NCI-H2107 treated with DMSO at 0.1 percent for 48 hours (cell line): Measurements from ENCODE around the gene ZBED1.
A peak's percentile ranks its signal among the peaks of the same experiment; 100 is the strongest.
"Not testable (repeated sequence)": the region's sequence is repeated elsewhere in the genome, so short reads cannot be mapped to it uniquely, and the experiment has no call there.

ENCODE experiments used
- DNase-seq: peaks from one replicate; lab custom pipeline; 2025; ENCODE audit not compliant: unreplicated experiment; lab: John Stamatoyannopoulos, UW

ZBED1 gene

DNA sequence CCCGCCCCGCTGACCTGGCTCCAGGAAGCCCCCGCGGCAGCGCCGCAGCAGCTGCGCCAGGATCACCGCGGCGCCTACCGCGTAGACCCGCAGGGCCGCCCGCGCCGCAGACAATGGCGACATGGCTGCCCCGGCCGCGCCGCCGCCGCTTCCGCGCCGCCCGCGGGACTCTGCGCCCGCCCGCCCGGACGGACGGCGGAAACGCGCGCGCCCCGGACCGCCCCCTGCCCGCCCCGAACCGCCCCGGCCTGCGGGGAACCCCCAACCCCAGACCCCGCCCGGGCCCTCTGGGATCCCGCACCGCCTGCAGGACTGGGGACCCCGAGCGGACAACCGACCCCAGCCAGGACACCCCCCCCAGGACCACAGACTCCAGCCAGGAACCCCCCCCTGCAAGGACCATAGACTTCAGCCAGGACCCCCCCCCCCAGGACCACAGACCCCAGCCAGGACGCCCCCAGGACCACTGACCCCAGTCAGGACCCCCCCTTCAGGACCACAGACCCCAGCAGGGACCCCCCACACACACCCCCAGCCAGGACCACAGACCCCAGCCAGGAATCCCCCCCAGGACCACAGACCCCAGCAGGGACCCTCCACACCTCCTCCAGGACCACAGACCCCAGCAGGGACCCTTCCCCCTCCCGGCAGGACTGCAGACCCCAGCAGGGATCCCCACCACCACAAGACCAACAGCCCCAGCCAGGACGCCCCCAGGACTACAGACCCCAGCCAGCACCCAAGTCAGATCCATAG, at the start of gene ZBED1, which contains the start of gene DHRSX:
ZBED1 (minus strand) TSS at position 174 of the 756 bp plus-strand sequence. CDS start 10,257 bp downstream, outside the sequence.
DHRSX (minus strand) TSS at position 174 of the 756 bp plus-strand sequence; CDS start at position 123, 51 bp downstream.
- DNase-seq = no peak

DNA sequence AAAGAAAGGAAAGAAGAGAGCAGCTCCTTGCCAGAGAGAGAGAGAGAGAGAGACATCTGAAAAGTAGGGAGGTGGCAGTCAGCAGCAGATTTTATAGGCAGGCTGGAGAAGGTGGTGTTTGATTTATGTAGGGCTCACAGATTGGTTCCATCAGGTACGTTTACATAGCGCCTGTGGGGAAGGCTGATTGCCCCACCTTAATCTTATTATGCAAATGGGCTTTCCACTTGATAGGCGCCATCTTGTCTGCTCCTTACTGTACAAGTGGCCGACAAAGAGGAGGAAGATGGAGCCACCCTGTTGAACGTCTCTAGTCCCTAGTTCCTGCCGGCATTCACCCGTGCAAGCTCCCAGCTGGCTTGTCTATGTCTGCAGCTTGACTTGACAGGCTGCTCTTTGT, 49.1 kb upstream of the ZBED1 start:
- peak; percentile 56 for DNase-seq

DNA sequence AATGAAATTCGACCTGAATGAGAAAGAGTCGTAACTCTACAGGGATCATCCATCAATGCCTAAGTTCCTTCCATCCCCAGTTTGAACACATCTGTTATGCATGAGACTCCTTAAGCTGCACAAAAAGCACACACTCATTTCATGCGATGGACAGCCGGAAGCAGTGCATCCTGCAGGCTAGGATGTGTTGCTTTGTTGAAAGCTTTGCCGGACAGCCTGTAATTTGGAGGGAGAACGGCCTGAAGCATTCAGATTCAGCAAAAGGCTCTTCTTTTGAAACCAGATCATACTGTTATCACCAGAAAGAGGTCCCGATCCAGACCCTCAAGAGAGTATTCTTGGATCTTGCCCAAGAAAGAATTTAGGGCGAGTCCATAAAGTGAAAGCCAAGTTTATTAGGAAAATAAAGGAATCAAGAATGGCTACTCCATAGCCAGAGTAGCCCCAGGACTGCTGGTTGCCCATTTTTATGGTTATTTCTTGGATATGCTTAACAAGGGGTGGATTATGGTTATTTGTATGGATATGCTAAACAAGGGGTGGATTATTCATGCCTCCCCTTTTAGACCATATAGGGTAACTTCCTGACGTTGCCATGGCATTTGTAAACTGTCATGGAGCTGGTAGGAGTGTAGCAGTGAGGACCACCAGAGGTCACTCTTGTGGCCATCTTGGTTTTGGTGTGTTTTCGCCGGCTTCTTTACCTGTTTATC, 48.1 kb upstream of the ZBED1 start:
- no peak for DNase-seq

DNA sequence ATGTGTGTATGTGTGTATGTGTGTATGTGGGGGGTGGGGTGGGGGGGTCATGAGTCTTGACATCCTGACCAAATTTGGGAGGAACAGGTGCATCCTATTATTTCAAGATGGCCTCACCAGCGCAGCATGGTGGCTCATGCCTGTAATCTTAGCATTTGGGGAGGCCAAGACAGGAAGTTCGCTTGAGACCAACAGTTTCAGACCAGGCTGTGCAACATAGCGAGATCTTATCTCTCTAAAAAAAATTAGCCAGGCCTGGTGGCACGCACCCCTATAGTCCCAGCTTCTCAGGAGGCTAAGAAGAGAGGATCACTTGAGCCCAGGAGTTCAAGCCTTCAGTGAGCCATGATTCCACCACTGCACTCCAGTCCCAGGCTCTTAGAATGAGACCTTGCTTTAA, 47.0 kb upstream of the ZBED1 start:
- DNase-seq = no peak

DNA sequence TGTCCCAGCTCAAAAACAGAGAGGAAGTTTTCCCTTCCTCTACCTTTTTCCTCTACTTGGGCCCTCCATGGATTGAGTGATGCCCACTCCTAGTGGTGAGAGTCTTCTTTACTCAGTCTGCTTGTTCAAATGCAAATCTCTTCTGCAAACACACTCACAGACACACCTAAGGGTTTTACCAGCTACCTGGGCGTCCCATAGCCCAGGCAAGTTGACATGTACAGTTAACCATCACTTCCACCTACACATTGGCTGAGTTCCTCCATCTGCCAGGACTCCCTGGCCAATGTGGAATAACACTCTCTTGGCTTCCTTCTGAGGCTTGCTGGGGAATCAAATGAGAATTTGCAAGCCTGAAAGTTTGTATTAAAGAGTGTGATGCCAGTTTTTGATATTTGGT, 45.7 kb upstream of the ZBED1 start:
- DNase-seq = no peak

DNA sequence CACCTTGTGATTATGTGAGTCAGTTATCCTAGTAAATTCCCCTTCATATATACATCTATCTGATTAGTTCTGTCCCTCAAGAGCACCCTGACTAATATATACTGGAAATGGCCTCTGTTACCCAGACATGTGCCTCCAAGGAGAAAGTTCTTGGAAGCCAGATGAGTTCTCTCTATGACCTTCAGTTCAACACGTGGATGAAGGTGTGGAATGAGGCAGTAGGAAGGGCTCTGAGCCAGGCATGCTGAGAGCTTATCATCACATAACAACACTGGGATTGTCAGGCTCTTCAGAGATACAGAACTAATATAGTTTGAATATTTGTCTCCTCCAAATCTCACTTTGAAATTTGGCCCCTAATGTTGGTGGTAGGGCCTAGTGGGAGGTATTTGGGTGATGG, 44.4 kb upstream of the ZBED1 start:
- DNase-seq = no peak

DNA sequence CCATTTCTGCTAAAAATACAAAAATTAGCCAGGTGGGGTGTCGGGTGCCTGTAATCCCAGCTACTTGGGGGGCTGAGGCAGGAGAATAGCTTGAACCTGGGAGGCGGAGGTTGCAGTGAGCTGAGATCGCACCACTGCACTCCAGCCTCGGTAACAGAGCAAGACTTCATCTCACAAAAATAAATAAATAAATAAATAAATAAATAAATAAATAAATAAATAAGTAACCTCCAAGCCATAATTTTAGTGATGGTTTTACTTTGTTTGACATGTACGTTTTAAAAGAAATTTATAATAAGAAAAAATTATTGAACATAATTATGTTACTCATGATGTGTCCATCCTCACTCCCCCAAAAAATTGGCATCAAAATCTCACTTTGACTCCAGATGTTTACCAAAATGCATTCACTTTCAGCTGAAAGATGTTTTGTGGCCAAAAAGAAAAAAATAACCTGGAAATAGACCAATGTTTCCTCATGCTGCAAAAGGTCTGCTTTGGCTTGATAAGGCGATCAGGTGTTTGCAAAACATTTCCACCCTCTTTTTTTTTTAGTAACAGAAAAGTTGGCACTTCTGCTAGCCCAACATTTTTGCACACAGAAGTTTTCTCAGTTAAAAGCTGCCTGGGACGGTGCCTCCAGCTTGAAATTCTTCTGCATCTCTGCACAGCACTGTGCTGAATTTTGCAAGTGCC, 42.2 kb upstream of the ZBED1 start:
- DNase-seq = no peak

DNA sequence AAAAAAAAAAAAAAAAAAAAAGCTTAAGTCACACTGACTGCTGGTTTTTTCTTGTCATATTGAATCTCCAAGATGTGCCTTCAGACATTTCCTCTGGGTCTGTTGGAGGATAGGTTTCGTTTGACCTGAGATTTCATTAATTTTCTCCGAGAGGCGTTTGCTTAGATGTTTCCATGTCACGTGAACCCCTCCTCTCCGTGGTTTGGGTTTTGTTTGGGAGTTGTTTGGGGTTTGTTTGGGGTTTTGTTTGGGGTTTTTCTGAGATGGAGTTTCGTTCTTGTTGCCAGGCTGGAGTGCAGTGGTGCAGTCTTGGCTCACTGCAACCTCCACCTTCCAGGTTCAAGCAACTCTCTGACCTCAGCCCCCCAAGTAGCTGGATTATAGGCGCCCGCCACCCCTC, 40.8 kb upstream of the ZBED1 start:
- no peak for DNase-seq

DNA sequence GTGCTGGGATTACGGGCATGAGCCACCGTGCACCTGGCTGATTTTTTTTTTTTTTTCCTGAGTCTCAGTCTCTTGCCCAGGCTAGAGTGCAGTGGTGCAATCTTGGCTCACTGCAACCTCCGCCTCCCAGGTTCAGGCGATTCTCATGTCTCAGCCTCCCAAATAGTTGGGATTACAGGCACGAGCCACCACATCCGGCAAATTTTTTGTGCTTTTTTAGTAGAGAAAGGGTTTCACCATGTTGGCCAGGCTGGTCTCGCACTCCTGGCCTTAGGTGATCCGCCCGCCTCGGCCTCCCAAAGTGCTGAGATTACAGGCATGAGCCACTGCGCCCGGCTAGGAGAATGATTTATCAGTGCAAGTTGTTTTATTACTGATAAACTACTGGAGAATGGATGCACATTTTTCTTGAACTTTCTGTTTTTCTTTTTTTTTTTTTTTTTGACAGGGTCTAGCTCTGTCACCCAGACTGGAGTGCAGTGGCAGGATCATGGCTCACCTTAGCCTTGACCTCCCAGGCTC, 39.7 kb upstream of the ZBED1 start:
- DNase-seq = no peak

DNA sequence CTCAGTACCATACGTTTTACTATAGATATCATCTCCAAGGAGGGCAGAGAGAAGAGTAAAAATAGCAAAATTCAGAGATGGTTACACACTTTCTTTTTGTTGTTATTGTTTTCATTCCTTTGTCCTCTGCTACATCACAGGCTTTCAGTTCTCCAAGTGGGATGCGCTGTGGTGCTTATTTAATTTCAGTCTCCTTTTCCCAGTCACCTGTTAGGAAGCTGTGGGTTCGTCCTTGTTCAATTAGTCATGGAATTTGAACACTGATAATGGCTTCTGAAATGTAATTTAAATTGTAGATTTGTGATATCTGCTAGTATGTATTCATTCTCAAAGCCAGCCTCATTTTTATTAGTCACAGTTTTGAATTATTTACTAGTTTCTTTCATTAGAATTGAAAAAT, 38.8 kb upstream of the ZBED1 start:
- DNase-seq = no peak

DNA sequence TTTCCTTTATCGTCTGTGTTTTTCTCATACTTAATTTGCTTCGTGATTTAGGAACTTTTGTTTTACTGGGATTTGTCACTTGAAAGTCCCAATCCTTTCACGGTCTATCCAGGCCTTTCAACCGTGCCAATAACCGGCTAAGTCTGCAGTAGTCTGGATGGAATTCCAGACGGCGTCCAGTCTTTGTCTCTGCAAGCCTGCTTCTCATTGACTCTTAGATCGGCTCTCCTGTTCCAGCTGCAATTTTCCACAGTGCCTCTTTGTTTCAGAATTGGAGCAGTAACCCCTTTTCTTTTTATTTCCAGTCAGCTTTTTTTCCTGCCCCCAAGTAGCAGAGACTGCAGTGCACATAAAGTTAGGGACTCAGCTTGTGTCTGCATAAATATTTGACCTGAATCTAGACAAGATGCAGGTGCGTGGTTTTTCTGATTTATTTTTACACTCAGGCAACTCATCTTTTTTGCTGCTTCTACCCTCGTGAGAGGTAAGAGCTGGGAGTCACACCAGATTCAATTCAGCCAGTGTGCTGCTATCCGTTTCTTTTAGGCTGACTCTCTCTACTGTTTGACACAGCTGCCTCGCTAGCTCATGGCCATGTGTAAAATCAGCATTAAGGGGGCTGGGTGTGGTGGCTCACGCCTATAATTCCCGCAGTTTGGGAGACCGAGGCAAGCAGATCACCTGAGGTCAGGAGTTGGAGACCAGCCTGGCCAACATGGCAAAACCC, 37.4 kb upstream of the ZBED1 start:
- DNase-seq = no peak

DNA sequence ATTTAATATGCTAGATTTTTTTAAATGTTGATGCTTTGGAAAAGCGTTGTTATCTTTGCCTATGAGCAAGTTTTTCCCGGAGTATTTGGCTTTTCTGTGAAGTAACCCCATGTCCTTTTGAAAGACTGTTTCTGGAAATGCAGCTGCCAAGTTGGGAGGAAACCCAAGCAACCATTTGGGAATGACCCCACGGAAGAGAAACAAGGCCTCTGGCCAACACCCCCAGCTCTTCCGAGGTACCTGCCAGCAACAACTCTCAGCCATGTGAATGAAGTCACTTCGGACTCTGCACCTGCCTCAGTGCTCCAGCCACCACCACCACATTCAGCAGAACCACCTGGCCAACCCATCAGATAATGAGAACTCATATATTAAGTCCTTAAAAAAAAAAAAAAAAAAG, 36.2 kb upstream of the ZBED1 start:
- DNase-seq = no peak

DNA sequence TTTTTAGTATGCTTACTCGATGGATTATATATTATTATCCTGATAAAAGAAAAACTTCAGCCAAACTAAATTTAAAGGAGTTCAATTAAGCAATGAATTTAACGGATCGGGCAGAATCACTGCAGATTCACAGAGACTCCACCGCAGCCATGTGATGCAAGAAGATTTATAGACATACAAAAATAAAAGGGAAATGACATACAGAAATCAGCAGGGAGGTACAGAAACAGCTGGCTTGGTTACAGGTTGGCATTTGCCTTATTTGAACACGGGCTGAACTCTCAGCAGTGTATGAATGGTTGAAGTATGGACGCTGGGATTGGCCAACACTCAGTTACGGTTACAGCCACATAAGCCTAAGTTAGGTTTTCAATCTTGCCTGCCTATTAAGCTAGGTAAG, 35.4 kb upstream of the ZBED1 start:
- DNase-seq = no peak

DNA sequence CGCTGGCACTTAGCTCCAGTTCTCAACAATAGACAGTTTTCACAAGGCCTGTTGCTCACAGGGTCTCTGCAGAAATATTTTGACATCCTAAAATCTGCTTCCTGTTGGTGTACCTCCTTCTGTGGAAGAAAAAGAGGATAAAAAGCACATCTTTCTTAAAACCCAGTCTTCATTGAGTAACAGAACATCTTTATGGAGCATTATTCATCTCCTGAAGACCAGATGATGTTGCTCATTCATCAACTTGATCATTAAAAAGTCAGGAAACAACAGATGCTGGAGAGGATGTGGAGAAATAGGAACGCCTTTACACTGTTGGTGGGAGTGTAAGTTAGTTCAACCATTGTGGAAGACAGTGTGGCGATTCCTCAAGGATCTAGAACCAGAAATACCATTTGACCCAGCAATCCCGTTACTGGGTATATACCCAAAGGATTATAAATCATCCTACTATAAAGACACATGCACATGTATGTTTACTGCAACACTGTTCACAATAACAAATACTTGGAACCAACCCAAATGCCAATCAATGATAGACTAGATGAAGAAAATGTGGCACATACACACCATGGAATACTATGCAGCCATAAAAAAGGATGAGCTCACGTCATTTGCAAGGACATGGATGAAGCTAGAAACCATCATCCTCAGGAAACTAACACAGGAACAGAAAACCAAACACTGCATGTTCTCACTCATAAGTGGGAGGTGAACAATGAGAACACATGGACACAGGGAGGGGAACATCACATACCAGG, 33.7 kb upstream of the ZBED1 start:
- not testable (repeated sequence) for DNase-seq

DNA sequence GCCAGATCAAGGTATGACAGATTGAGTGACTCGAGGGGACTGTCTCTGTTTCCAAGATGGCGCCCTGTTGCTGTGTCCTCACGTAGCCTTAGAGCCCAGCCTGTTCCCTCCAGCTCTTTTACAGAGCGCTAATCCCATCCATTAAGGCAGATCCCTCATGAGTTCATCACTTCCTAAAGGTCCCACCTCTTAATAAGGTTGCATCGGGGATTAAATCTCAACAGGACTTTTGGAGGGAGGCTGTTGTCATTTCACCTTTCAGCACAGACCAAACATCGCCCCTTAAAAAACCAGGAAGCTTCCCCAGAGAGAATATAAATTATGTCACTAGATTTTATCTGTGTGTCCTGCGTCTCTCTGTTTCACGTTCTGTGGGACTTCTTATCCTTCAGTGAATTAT, 32.6 kb upstream of the ZBED1 start:
- DNase-seq = no peak

DNA sequence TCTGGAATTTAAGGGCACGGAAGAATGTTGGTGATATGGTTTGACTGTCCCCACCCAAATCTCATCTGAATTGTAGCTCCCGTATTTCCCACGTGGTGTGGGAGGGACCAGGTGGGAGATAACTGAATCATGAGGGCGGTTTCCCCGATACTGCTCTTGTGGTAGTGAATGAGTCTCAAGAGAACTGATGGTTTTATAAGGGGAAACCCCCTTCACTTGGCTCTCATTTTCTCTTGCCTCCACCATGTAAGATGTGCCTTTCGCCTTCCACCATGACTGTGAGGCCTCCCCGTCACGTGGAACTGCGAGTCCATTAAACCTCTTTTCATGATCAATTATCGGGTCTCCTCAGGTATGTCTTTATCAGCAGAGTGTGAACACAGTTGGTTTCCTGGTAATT, 25.6 kb upstream of the ZBED1 start:
- no peak for DNase-seq

DNA sequence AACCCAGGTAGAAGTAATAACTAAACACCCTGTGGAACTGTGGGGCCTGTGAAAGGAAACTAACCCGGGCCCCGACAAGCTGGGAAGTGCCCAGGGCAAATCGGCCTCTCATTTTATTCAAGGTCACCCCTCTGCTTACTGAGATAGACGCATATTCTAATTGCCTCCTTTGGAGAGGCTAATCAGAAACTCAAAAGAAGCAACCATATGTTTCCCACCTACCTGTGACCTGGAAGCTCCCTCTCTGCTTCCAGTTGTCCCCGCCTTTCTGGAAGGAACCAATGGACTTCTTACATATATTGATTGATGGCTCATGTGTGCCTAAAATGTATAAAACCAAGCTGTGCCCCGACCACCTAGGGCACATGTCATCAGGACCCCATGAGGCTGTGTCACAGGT, 23.1 kb upstream of the ZBED1 start:
- no peak for DNase-seq

DNA sequence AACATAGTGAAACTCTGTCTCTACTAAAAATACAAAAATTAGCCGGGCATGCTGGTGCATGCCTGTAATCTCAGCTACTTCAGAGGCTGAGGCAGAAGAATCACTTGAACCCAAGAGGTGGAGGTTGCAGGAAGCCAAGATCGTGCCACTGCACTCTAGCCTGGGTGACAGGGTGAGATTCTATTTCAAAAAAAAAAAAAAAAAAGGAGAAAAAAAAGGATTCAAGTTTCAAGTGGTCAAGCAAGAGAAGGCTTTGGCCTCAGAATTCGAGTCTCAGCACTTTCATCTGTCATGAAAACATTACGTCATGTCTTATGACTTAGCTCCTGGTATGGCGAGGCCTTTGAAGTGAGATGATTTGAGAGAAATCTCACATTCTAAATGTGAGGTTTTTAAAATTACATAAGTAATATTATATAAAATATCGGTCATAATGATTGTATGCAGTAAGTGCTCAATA, 21.2 kb upstream of the ZBED1 start:
- DNase-seq = no peak

DNA sequence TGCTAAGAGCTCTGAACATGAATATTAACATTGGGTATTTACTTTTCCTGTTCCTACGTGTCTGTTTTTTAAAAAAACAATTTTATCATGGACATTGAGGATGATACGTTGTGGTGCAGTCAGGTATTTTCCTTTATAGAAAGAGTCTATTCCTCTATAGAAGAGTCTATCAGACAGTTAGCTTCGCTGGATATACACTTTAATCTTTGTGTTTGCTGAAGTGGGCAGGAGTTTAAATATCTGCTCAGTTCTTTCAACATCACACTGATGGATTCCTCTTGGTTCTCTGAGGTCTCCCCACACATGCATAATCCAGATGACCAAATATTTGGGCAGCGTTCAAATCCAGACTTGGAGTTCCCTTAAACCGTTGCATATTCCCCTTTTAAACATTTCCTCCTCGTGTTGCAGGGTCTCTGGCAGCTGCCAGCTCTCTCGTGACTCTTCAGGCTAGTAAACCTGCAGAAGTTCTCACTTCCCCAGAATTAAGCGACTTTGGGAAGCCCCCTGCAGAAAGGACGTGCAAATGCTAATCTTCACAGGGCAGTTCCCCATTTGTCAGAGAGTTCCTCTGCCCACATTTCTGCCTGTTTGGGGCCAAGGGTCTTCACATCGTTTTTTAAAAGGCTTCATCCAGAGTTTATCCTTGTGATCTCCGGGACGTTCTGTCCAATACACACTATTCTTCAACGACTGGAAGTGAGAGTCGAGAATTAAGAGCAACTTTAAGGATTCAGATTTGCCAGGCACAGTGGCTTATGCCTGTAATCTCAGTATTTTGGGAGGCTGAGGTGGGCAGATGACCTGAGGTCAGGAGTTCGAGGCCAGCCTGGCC, 20.5 kb upstream of the ZBED1 start:
- no peak for DNase-seq
